H1 (cell line): ENCODE data around the gene ITGAE. TPM values are rescaled to one million over a fixed set of nuclear protein-coding genes. Genes with fewer than 3 reads are reported as not detected.

Experiments
- CTCF ChIA-PET: fragments of 300-600 bp; sonication (Branson Sonifier 250); formaldehyde crosslinking; loops from one replicate; lab custom pipeline; 2021; ENCODE audit not compliant: partially characterized antibody; lab: Charles Lee
- POLR2A ChIA-PET: fragments of 300-600 bp; sonication (Branson Sonifier 250); formaldehyde crosslinking; loops from one replicate; lab custom pipeline; 2021; ENCODE audit warnings: inconsistent platforms; ENCODE audit not compliant: partially characterized antibody; lab: Charles Lee
- DNase-seq, 2 experiments: peaks; one replicate each; pipeline versions ENCODE4 v3.0.0 to v3.0.0-alpha.2; 2010 to 2022; ENCODE audit warnings: low spot score in 2 of 2, low read depth in 1 of 2, mixed read lengths in 1 of 2
- FAIRE-seq: peaks from 2 replicates; lab custom pipeline; 2011; peaks lifted over from hg19 to GRCh38; lab: Jason Lieb, UNC
- H2AFZ ChIP-seq: 2 replicates; pipeline ENCODE4 v1.8.1; 2012; ENCODE audit warnings: low read length, inconsistent platforms
- H2AK5ac ChIP-seq: 2 replicates; pipeline ENCODE4 v1.6.1; 2013; ENCODE audit warnings: low read depth, low read length
- H2BK120ac ChIP-seq: replicated peaks from 2 replicates; pipeline ENCODE3; 2013; ENCODE audit warnings: low read depth, low read length, inconsistent platforms
- H2BK12ac ChIP-seq: 2 replicates; pipeline ENCODE4 v1.6.1; 2013; ENCODE audit warnings: low read depth, low read length
- H2BK15ac ChIP-seq: 2 replicates; pipeline ENCODE4 v1.6.1; 2013; ENCODE audit warnings: low read length
- H2BK20ac ChIP-seq: 2 replicates; pipeline ENCODE4 v1.6.1; 2013; ENCODE audit warnings: low read length
- H2BK5ac ChIP-seq: 2 replicates; pipeline ENCODE4 v1.6.1; 2013; ENCODE audit warnings: low read depth, low read length
- H3K14ac ChIP-seq: 2 replicates; pipeline ENCODE4 v1.6.1; 2013; ENCODE audit warnings: inconsistent platforms; ENCODE audit not compliant: insufficient read length
- H3K18ac ChIP-seq: 2 replicates; pipeline ENCODE4 v1.6.1; 2013; ENCODE audit warnings: low read length; ENCODE audit errors: extremely low read depth
- H3K23ac ChIP-seq: 2 replicates; pipeline ENCODE4 v1.6.1; 2013; ENCODE audit warnings: inconsistent platforms; ENCODE audit not compliant: insufficient read length
- H3K23me2 ChIP-seq: 2 replicates; pipeline ENCODE4 v1.6.1; 2013; ENCODE audit warnings: low read depth, low read length
- H3K27ac ChIP-seq: 2 replicates; pipeline ENCODE4 v1.6.1; 2011; ENCODE audit warnings: low read depth, low read length, inconsistent platforms
- H3K27me3 ChIP-seq, 4 experiments: replicated peaks in 1 of 4; 1 replicate in 1 of 4; 2 replicates in 3 of 4; pipeline versions ENCODE4 v1.6.1 to v1.8.1; 2011 to 2013; ENCODE audit warnings: low read length in 3 of 4, mild to moderate bottlenecking in 3 of 4, inconsistent platforms in 2 of 4, mixed read lengths in 2 of 4, moderate library complexity in 1 of 4; ENCODE audit not compliant: control insufficient read depth in 3 of 4, insufficient read depth in 3 of 4; ENCODE audit errors: extremely low read depth in 1 of 4
- H3K36me3 ChIP-seq, 4 experiments: 2 replicates each; pipeline versions ENCODE4 v1.6.1 to v1.8.1; 2011 to 2013; ENCODE audit warnings: mild to moderate bottlenecking in 4 of 4, low read length in 3 of 4, moderate library complexity in 2 of 4, control low read depth in 1 of 4, inconsistent platforms in 1 of 4; ENCODE audit not compliant: insufficient read depth in 4 of 4, control insufficient read depth in 2 of 4
- H3K4ac ChIP-seq: replicated peaks from 2 replicates; pipeline ENCODE3; 2013; ENCODE audit warnings: low read length, low read depth, mixed read lengths, inconsistent platforms; ENCODE audit not compliant: insufficient read length
- H3K4me1 ChIP-seq, 4 experiments: replicated peaks in 1 of 4; 1 replicate in 1 of 4; 2 replicates in 3 of 4; pipeline versions ENCODE4 v1.6.1 to v1.8.1; 2011 to 2013; ENCODE audit warnings: low read length in 3 of 4, inconsistent platforms in 2 of 4, mixed read lengths in 1 of 4; ENCODE audit not compliant: insufficient read depth in 4 of 4, control insufficient read depth in 3 of 4
- H3K4me2 ChIP-seq, 2 experiments: 2 replicates each; pipeline versions ENCODE4 v1.6.1 to v1.8.1; 2011 to 2013; ENCODE audit warnings: low read depth in 2 of 2, low read length in 2 of 2, control low read depth in 1 of 2, inconsistent platforms in 1 of 2, mild to moderate bottlenecking in 1 of 2; ENCODE audit not compliant: insufficient read depth in 1 of 2
- H3K4me3 ChIP-seq, 4 experiments: fragments of 200-600, 300-600 bp in 1 of 4; sonication (generic), shearing (Covaris generic), sonication (Bioruptor Twin) in 1 of 4; 2 replicates each; pipeline versions ENCODE4 v1.5.1 to v1.8.1; 2011 to 2016; ENCODE audit warnings: low read length in 4 of 4, low read depth in 3 of 4, control low read depth in 2 of 4, inconsistent platforms in 2 of 4, mild to moderate bottlenecking in 2 of 4, mixed read lengths in 1 of 4, moderate library complexity in 1 of 4; ENCODE audit not compliant: insufficient read depth in 2 of 4; ENCODE audit errors: extremely low read depth in 1 of 4
- H3K56ac ChIP-seq: replicated peaks from 2 replicates; pipeline ENCODE3; 2013; ENCODE audit warnings: low read depth, mild to moderate bottlenecking, mixed read lengths, low read length, inconsistent platforms; ENCODE audit not compliant: insufficient read length
- H3K79me1 ChIP-seq: 2 replicates; pipeline ENCODE4 v1.6.1; 2013; ENCODE audit warnings: low read depth, low read length, control low read depth
- H3K79me2 ChIP-seq, 2 experiments: 2 replicates each; pipeline versions ENCODE4 v1.6.1 to v1.8.1; 2012 to 2013; ENCODE audit warnings: low read length in 2 of 2, mild to moderate bottlenecking in 2 of 2, inconsistent platforms in 1 of 2; ENCODE audit not compliant: insufficient read depth in 2 of 2, control insufficient read depth in 1 of 2
- H3K9ac ChIP-seq, 4 experiments: replicated peaks in 1 of 4; 1 replicate in 1 of 4; 2 replicates in 3 of 4; pipeline versions ENCODE4 v1.6.1 to v1.8.1; 2011 to 2013; ENCODE audit warnings: low read depth in 3 of 4, low read length in 3 of 4, control low read depth in 2 of 4, mild to moderate bottlenecking in 2 of 4, moderate library complexity in 2 of 4, inconsistent platforms in 1 of 4; ENCODE audit errors: extremely low read depth in 1 of 4
- H3K9me3 ChIP-seq, 2 experiments: 2 replicates each; pipeline versions ENCODE4 v1.6.1 to v1.8.1; 2012 to 2013; ENCODE audit warnings: mild to moderate bottlenecking in 2 of 2, moderate library complexity in 2 of 2, control low read depth in 1 of 2, inconsistent platforms in 1 of 2, low read depth in 1 of 2, low read length in 1 of 2, mixed read lengths in 1 of 2; ENCODE audit not compliant: insufficient read depth in 2 of 2
- H4K20me1 ChIP-seq, 2 experiments: replicated peaks in 1 of 2; 2 replicates each; pipeline versions ENCODE3 to v1.8.1; 2011 to 2013; ENCODE audit warnings: inconsistent platforms in 2 of 2, low read length in 2 of 2, mild to moderate bottlenecking in 1 of 2; ENCODE audit not compliant: insufficient read depth in 2 of 2, control insufficient read depth in 1 of 2
- H4K5ac ChIP-seq: 2 replicates; pipeline ENCODE4 v1.6.1; 2013; ENCODE audit warnings: low read length, low read depth, mixed read lengths, inconsistent platforms; ENCODE audit not compliant: insufficient read length
- H4K8ac ChIP-seq: 2 replicates; pipeline ENCODE4 v1.8.0; 2013; ENCODE audit warnings: mild to moderate bottlenecking, moderate library complexity, low read length, inconsistent platforms; ENCODE audit not compliant: insufficient read depth; ENCODE audit errors: extremely low read depth
- H4K91ac ChIP-seq: replicated peaks from 2 replicates; pipeline ENCODE3; 2013; ENCODE audit warnings: low read length, mixed read lengths, inconsistent platforms; ENCODE audit not compliant: insufficient read length
- BCL11A ChIP-seq, 2 experiments: IDR thresholded peaks; one replicate each; pipeline ENCODE4 v1.6.1; 2011; ENCODE audit warnings: low read depth in 2 of 2, low read length in 2 of 2, mild to moderate bottlenecking in 2 of 2
- CHD1 ChIP-seq: IDR thresholded peaks from 2 replicates; pipeline ENCODE4 v1.6.1; 2012; ENCODE audit warnings: low read depth, low read length, improper control_type of control experiment
- CTBP2 ChIP-seq: IDR thresholded peaks from 2 replicates; pipeline ENCODE4 v1.7.0; 2011; ENCODE audit warnings: borderline replicate concordance, mild to moderate bottlenecking, moderate library complexity, mixed read lengths, low read length; ENCODE audit not compliant: insufficient read depth, insufficient read length
- EZH2 ChIP-seq: fragments of 200-600 bp; sonication (generic); IDR thresholded peaks from 2 replicates; pipeline ENCODE4 v1.7.1; 2012; ENCODE audit warnings: low read depth, mild to moderate bottlenecking, moderate library complexity, low read length, inconsistent platforms; ENCODE audit not compliant: severe bottlenecking
- GTF2F1 ChIP-seq: IDR thresholded peaks from 2 replicates; pipeline ENCODE4 v1.6.1; 2012; ENCODE audit warnings: low read depth, low read length, improper control_type of control experiment, borderline replicate concordance
- KDM1A ChIP-seq: fragments of 200-600, 300-600 bp; sonication (generic); IDR thresholded peaks from 2 replicates; pipeline ENCODE4 v1.7.1; 2016; ENCODE audit warnings: mild to moderate bottlenecking, low read length, borderline replicate concordance
- KDM5A ChIP-seq: fragments of 200-600 bp; IDR thresholded peaks from 2 replicates; pipeline ENCODE4 v1.7.1; 2012; ENCODE audit warnings: mild to moderate bottlenecking, low read length, inconsistent platforms, mixed read lengths
- POLR2AphosphoS5 ChIP-seq: IDR thresholded peaks from 2 replicates; pipeline ENCODE4 v1.6.1; 2011; ENCODE audit warnings: low read depth, low read length
- SIX5 ChIP-seq: IDR thresholded peaks from 2 replicates; pipeline ENCODE4 v1.6.1; 2011; ENCODE audit warnings: mild to moderate bottlenecking, low read depth, low read length
- SP4 ChIP-seq: IDR thresholded peaks from 2 replicates; pipeline ENCODE4 v1.6.1; 2012; ENCODE audit warnings: low read length, inconsistent platforms
- SUZ12 ChIP-seq: fragments of 200-600 bp; sonication (generic); IDR thresholded peaks from 2 replicates; pipeline ENCODE4 v1.6.1; 2012; ENCODE audit warnings: mild to moderate bottlenecking, inconsistent platforms, low read length, moderate library complexity, mixed read lengths
- TAF1 ChIP-seq: IDR thresholded peaks from 2 replicates; pipeline ENCODE4 v1.6.1; 2011; ENCODE audit warnings: mild to moderate bottlenecking, low read depth, low read length
- TAF7 ChIP-seq: optimal IDR thresholded peaks from 2 replicates; pipeline ENCODE3; 2011; ENCODE audit warnings: low read depth, mild to moderate bottlenecking, inconsistent platforms, low read length, moderate library complexity, borderline replicate concordance
- WGBS, 2 experiments: shearing (Covaris generic) in 1 of 2; methylation state at CpG; one replicate each; pipeline versions ENCODE4 v1.1.6 to v1.1.7; 2013 to 2015; ENCODE audit warnings: low lambda C conversion rate in 2 of 2, mixed read lengths in 2 of 2, inconsistent platforms in 1 of 2, low coverage in 1 of 2, missing lambda C conversion rate in 1 of 2; ENCODE audit not compliant: insufficient replicate concordance in 2 of 2, insufficient coverage in 1 of 2, insufficient read length in 1 of 2; ENCODE audit errors: extremely low coverage in 1 of 2, missing lambda C conversion rate in 1 of 2; 5-methylcytosine and 5-hydroxymethylcytosine counted together
- polyA plus RNA-seq, 7 experiments: library from polyadenylated mRNA; depleted of rRNA in 3 of 7; stranded (reverse) in 5 of 7; unstranded in 2 of 7; fragments of >200 nt in 5 of 7; fragments of 200-250 nt in 2 of 7; gene quantifications; 1 replicate in 5 of 7; 2 replicates in 1 of 7; 4 replicates in 1 of 7; pipeline versions ENCODE4 v1.2.1 to v1.2.3, GENCODE V29; 2011 to 2013; ENCODE audit warnings: missing spikeins in 2 of 7, mixed read lengths in 2 of 7
- total RNA-seq: library from RNA; stranded (reverse); fragmentation: NEBNext Ultra II Directional; extraction: Animal tissue kit (Norgen Biotek cat#: 25700); gene quantifications from 2 replicates; pipeline ENCODE4 v1.2.1, GENCODE V29; 2021

ITGAE gene
- total and polyA plus RNA-seq, 2 of the 8 experiments (the other 6 are each of a cell fraction or from before 2014, with no cell fraction given) = 23.2 to 43.1 TPM

- no peak for FAIRE-seq
- no peak overlapping the region for H4K5ac ChIP-seq
- POLR2A ChIA-PET = interaction anchor here (0.6 kb wide), 1 partner anchor 103 kb away, joined by 4 read pairs; no protein-coding TSS in a partner anchor
- TF ChIP-seq EZH2 = no peak
- no peak for TF ChIP-seq TAF1
- TF ChIP-seq POLR2AphosphoS5 = no peak
- no peak for TF ChIP-seq CHD1
- TF ChIP-seq SIX5 = no peak
- no peak for TF ChIP-seq KDM5A
- TF ChIP-seq GTF2F1 = no peak
- TF ChIP-seq KDM1A = no peak
- TF ChIP-seq BCL11A (IDR thresholded peaks at IDR 0.05; ENCODE audit: low read depth in 2 of 2, low read length in 2 of 2) = no peak
- no peak for TF ChIP-seq TAF7
- no peak for TF ChIP-seq SUZ12
- TF ChIP-seq CTBP2 = no peak
- TF ChIP-seq SP4 = no peak
Observed at GRCh38 chr17:3802461-3803307, 1.7 kb upstream of the ITGAE start.

More at GRCh38 chr17:3802461-3803307, 1.7 kb upstream of the ITGAE start:
- peaks cover 0 to 4% of the 10 kb centered on the region in 2 experiments for H4K20me1 ChIP-seq
- no peaks in the 10 kb centered on the region for H3K9me3 ChIP-seq
- no peak overlapping the region for H2AFZ ChIP-seq
- H3K9ac ChIP-seq = no peak overlapping the region
- H3K23me2 ChIP-seq = no peaks in the 10 kb centered on the region
- H3K36me3 ChIP-seq = peaks cover 0 to 10% (median 3%) of the 10 kb centered on the region in 4 experiments; a peak in 4 of 8 replicates
- no peak overlapping the region for H4K91ac ChIP-seq
- H3K79me1 ChIP-seq = no peaks in the 10 kb centered on the region
- H3K14ac ChIP-seq = no peak overlapping the region
- H4K8ac ChIP-seq = 0 out of 2 replicates have a peak overlapping the region, but pooled peaks have one; percentile 65
- H3K23ac ChIP-seq = no peak overlapping the region
- H3K4me1 ChIP-seq = no peaks in the 10 kb centered on the region; a peak in 1 of 7 replicates
- H3K79me2 ChIP-seq = no peaks in the 10 kb centered on the region
- H3K4me2 ChIP-seq = no peak overlapping the region
- H3K56ac ChIP-seq = no peak overlapping the region
- H2BK20ac ChIP-seq = no peak overlapping the region
- 91% methylated on average over 19 of the region's 19 CpGs; no CpG with 5 or more reads in 1 of the 2 experiments for WGBS, 2 experiments
- H2BK120ac ChIP-seq = no peak overlapping the region
- H2BK5ac ChIP-seq = no peak overlapping the region
- H3K27me3 ChIP-seq = no peaks in the 10 kb centered on the region
- no peak overlapping the region for H3K4me3 ChIP-seq
- H3K27ac ChIP-seq = no peak overlapping the region
- DNase-seq = no peak
- CTCF ChIA-PET = interaction anchor here (3.6 kb wide), 1 partner anchor 65 kb away, joined by 19 read pairs; no protein-coding TSS in a partner anchor
- H2BK15ac ChIP-seq = no peak overlapping the region
- H3K4ac ChIP-seq = no peak overlapping the region
- no peak overlapping the region for H2AK5ac ChIP-seq
- no peak overlapping the region for H3K18ac ChIP-seq
- H2BK12ac ChIP-seq = no peak overlapping the region
